Subcutaneous abdominal adipose tissue (tissue), 5 donors: ENCODE results near the gene EGLN1.

Experiments used
- H3K27ac ChIP-seq: one replicate; pipeline ENCODE4 v1.7.0; 2013; ENCODE audit warnings: low read depth, mild to moderate bottlenecking, inconsistent platforms, low read length, moderate library complexity
- H3K27me3 ChIP-seq, 5 donors: one replicate each; pipeline ENCODE4 v1.7.0; 2013; ENCODE audit warnings: low read length in 5 of 5, inconsistent platforms in 1 of 5; ENCODE audit not compliant: control insufficient read depth in 5 of 5, insufficient read depth in 4 of 5
- H3K36me3 ChIP-seq, 5 donors: one replicate each; pipeline ENCODE4 v1.7.0; 2013; ENCODE audit warnings: low read length in 5 of 5; ENCODE audit not compliant: control insufficient read depth in 5 of 5, insufficient read depth in 5 of 5
- H3K4me1 ChIP-seq, 5 donors: one replicate each; pipeline ENCODE4 v1.7.0; 2013; ENCODE audit warnings: low read length in 5 of 5, mild to moderate bottlenecking in 3 of 5, moderate library complexity in 1 of 5; ENCODE audit not compliant: control insufficient read depth in 5 of 5, insufficient read depth in 5 of 5
- H3K4me3 ChIP-seq, 5 donors: one replicate each; pipeline ENCODE4 v1.7.0; 2013; ENCODE audit warnings: low read length in 5 of 5, low read depth in 1 of 5
- H3K9ac ChIP-seq, 5 donors: one replicate each; pipeline ENCODE4 v1.7.0; 2013; ENCODE audit warnings: low read length in 5 of 5, mild to moderate bottlenecking in 4 of 5, moderate library complexity in 3 of 5
- H3K9me3 ChIP-seq, 5 donors: one replicate each; pipeline ENCODE4 v1.7.0; 2013; ENCODE audit warnings: low read length in 5 of 5; ENCODE audit not compliant: control insufficient read depth in 5 of 5
- donor health status: healthy.
- donor health status: healthy.
- donor health status: healthy.
- donor health status: healthy.
- donor health status: healthy.

Gene EGLN1

GRCh38 chr1:231416901-231417300, 5.2 kb downstream of the EGLN1 start:
- Histone ChIP-seq H3K27me3 (no peaks in the 10 kb centered on the region), H3K4me1 (peaks cover 9 to 65% (median 54%) of the 10 kb centered on the region in 5 donors), H3K4me3 (peak overlapping the region in 2 of 5 donors; percentile 92 to 98), H3K36me3 (peaks cover 0 to 5% (median 0%) of the 10 kb centered on the region in 5 donors), H3K27ac (no peak overlapping the region), H3K9me3 (no peaks in the 10 kb centered on the region), H3K9ac (peak overlapping the region in 2 of 5 donors; percentile 2 to 38)

- peaks cover 9 to 58% (median 49%) of the 10 kb centered on the region in 5 donors for H3K4me1 ChIP-seq
- H3K27me3 ChIP-seq: no peaks in the 10 kb centered on the region
- H3K9ac ChIP-seq: no peak overlapping the region
Measured at GRCh38 chr1:231415018-231415583, 7.0 kb downstream of the EGLN1 start.

GRCh38 chr1:231414260-231415016, 7.6 kb downstream of the EGLN1 start:
- H3K9ac ChIP-seq: no peak overlapping the region
- no peak overlapping the region for H3K27ac ChIP-seq

More at GRCh38 chr1:231415018-231415583, 7.0 kb downstream of the EGLN1 start:
- Histone ChIP-seq H3K36me3 (peaks cover 0 to 5% (median 0%) of the 10 kb centered on the region in 5 donors), H3K27ac (no peak overlapping the region), H3K9me3 (no peaks in the 10 kb centered on the region), H3K4me3 (no peak overlapping the region)

GRCh38 chr1:231413749-231414082, 8.4 kb downstream of the EGLN1 start:
- Histone ChIP-seq H3K4me1 (peaks cover 9 to 57% (median 39%) of the 10 kb centered on the region in 5 donors), H3K9me3 (no peaks in the 10 kb centered on the region), H3K9ac (no peak overlapping the region), H3K4me3 (no peak overlapping the region), H3K27ac (no peak overlapping the region), H3K27me3 (no peaks in the 10 kb centered on the region), H3K36me3 (peaks cover 0 to 5% (median 0%) of the 10 kb centered on the region in 5 donors)

More at GRCh38 chr1:231414260-231415016, 7.6 kb downstream of the EGLN1 start:
- Histone ChIP-seq H3K9me3 (no peaks in the 10 kb centered on the region), H3K36me3 (peaks cover 0 to 5% (median 0%) of the 10 kb centered on the region in 5 donors), H3K27me3 (no peaks in the 10 kb centered on the region), H3K4me1 (peaks cover 9 to 57% (median 46%) of the 10 kb centered on the region in 5 donors), H3K4me3 (no peak overlapping the region)

GRCh38 chr1:231411036-231411531, 11.0 kb downstream of the EGLN1 start:
- Histone ChIP-seq H3K4me3 (no peak overlapping the region), H3K27ac (no peak overlapping the region), H3K27me3 (no peaks in the 10 kb centered on the region), H3K4me1 (peaks cover 0 to 45% (median 33%) of the 10 kb centered on the region in 5 donors), H3K36me3 (peaks cover 0 to 5% (median 0%) of the 10 kb centered on the region in 5 donors), H3K9me3 (no peaks in the 10 kb centered on the region), H3K9ac (no peak overlapping the region)

GRCh38 chr1:231410036-231410612, 12.0 kb downstream of the EGLN1 start:
- no peak overlapping the region for H3K9ac ChIP-seq
- H3K9me3 ChIP-seq: no peaks in the 10 kb centered on the region
- H3K27me3 ChIP-seq: no peaks in the 10 kb centered on the region
- no peak overlapping the region for H3K27ac ChIP-seq
- no peak overlapping the region for H3K4me3 ChIP-seq
- H3K4me1 ChIP-seq: peaks cover 0 to 44% (median 36%) of the 10 kb centered on the region in 5 donors
- H3K36me3 ChIP-seq: peaks cover 0 to 5% (median 0%) of the 10 kb centered on the region in 5 donors

GRCh38 chr1:231408528-231409094, 13.5 kb downstream of the EGLN1 start:
- Histone ChIP-seq H3K36me3 (peaks cover 0 to 5% (median 0%) of the 10 kb centered on the region in 5 donors), H3K27me3 (no peaks in the 10 kb centered on the region), H3K4me1 (peaks cover 0 to 39% (median 29%) of the 10 kb centered on the region in 5 donors), H3K27ac (no peak overlapping the region), H3K9me3 (no peaks in the 10 kb centered on the region), H3K9ac (no peak overlapping the region), H3K4me3 (no peak overlapping the region)

GRCh38 chr1:231407547-231408396, 14.3 kb downstream of the EGLN1 start:
- Histone ChIP-seq H3K27ac (no peak overlapping the region), H3K9ac (peak overlapping the region in 1 of 5 donors; percentile 41), H3K4me1 (peaks cover 0 to 36% (median 29%) of the 10 kb centered on the region in 5 donors)

GRCh38 chr1:231407049-231407448, 15.0 kb downstream of the EGLN1 start:
- Histone ChIP-seq H3K9me3 (no peaks in the 10 kb centered on the region), H3K27ac (peak overlapping the region; percentile 2), H3K4me3 (no peak overlapping the region), H3K27me3 (no peaks in the 10 kb centered on the region), H3K9ac (no peak overlapping the region), H3K36me3 (peaks cover 0 to 2% (median 0%) of the 10 kb centered on the region in 5 donors), H3K4me1 (peaks cover 0 to 36% (median 29%) of the 10 kb centered on the region in 5 donors)

More at GRCh38 chr1:231407547-231408396, 14.3 kb downstream of the EGLN1 start:
- Histone ChIP-seq H3K36me3 (peaks cover 0 to 4% (median 0%) of the 10 kb centered on the region in 5 donors), H3K9me3 (no peaks in the 10 kb centered on the region), H3K4me3 (no peak overlapping the region), H3K27me3 (no peaks in the 10 kb centered on the region)
